Gastroesophageal sphincter (tissue), 3 donors: ENCODE results near the gene ZNF143.

Experiments
- CTCF ChIP-seq, 4 experiments: fragments of 200-600 bp in 2 of 4; fragments of 450-650 bp in 2 of 4; sonication (generic) in 1 of 4; IDR thresholded peaks; one replicate each; pipeline ENCODE4 v1.5.1; 2017 to 2019; ENCODE audit warnings: antibody characterized with exemption in 4 of 4, mild to moderate bottlenecking in 2 of 4, moderate library complexity in 2 of 4
- EP300 ChIP-seq: sonication (generic); formaldehyde crosslinking; IDR thresholded peaks from one replicate; pipeline ENCODE4 v1.6.1; 2017; ENCODE audit warnings: antibody characterized with exemption, mild to moderate bottlenecking
- POLR2A ChIP-seq, 2 donors: fragments of 450-650 bp; IDR thresholded peaks; one replicate each; pipeline ENCODE4 v1.6.1; 2017; ENCODE audit warnings: antibody characterized with exemption in 2 of 2, mild to moderate bottlenecking in 2 of 2, moderate library complexity in 1 of 2
- POLR2AphosphoS5 ChIP-seq: sonication (generic); formaldehyde crosslinking; IDR thresholded peaks from one replicate; pipeline ENCODE4 v1.6.1; 2017; ENCODE audit warnings: antibody characterized with exemption

GRCh38 chr11:9448576-9449352 is 12.0 kb upstream of the ZNF143 start:
- no peak for TF ChIP-seq CTCF (IDR thresholded peaks at IDR 0.05)
- TF ChIP-seq POLR2A (IDR thresholded peaks at IDR 0.05), result no peak
- no peak for TF ChIP-seq EP300
- no peak for TF ChIP-seq POLR2AphosphoS5
